AG09309 (cell line): ENCODE measurements around the gene EZH2.
A peak's percentile ranks its signal among the peaks of the same experiment; 100 is the strongest.

Experiments used
- DNase-seq: peaks from one replicate; pipeline ENCODE4 v3.0.0-alpha.2; 2010; ENCODE audit warnings: low read depth
- H3K4me3 ChIP-seq: 2 replicates; pipeline ENCODE4 v1.5.1; 2011; ENCODE audit warnings: mild to moderate bottlenecking, low read depth, low read length, moderate library complexity; ENCODE audit not compliant: control insufficient read depth
- CTCF ChIP-seq: IDR thresholded peaks from 2 replicates; pipeline ENCODE4 v1.5.1; 2011; ENCODE audit warnings: mild to moderate bottlenecking, low read depth, low read length, inconsistent platforms; ENCODE audit not compliant: insufficient read depth, control insufficient read depth; ENCODE audit errors: missing control alignments

EZH2 gene

GRCh38 chr7:148924011-148924410 is 39.9 kb upstream of the EZH2 start:
- TF ChIP-seq CTCF: no peak
- no peak overlapping the region for H3K4me3 ChIP-seq
- DNase-seq: no peak

- H3K4me3 ChIP-seq: no peak overlapping the region
- TF ChIP-seq CTCF: no peak
- no peak for DNase-seq
Observed at GRCh38 chr7:148921806-148922205, 37.7 kb upstream of the EZH2 start.

- H3K4me3 ChIP-seq: no peak overlapping the region
- no peak for DNase-seq
- no peak for TF ChIP-seq CTCF
Observed at GRCh38 chr7:148921189-148921588, 37.1 kb upstream of the EZH2 start.

- no peak for TF ChIP-seq CTCF
- DNase-seq: no peak
- no peak overlapping the region for H3K4me3 ChIP-seq
Observed at GRCh38 chr7:148919859-148920258, 35.8 kb upstream of the EZH2 start.

- DNase-seq: no peak
- no peak for TF ChIP-seq CTCF
Observed at GRCh38 chr7:148918058-148918596, 34.0 kb upstream of the EZH2 start.

GRCh38 chr7:148916186-148916585 is 32.1 kb upstream of the EZH2 start:
- no peak for TF ChIP-seq CTCF
- no peak overlapping the region for H3K4me3 ChIP-seq
- DNase-seq: peak; percentile 63

More at GRCh38 chr7:148918058-148918596, 34.0 kb upstream of the EZH2 start:
- no peak overlapping the region for H3K4me3 ChIP-seq

- no peak for TF ChIP-seq CTCF
- no peak overlapping the region for H3K4me3 ChIP-seq
- DNase-seq: no peak
Observed at GRCh38 chr7:148915211-148915610, 31.1 kb upstream of the EZH2 start.
